H1 (cell line): ENCODE results near the gene EVC2. TPM values are rescaled to one million over a fixed set of nuclear protein-coding genes. Genes with fewer than 3 reads are reported as not detected.

Experiments used
- CTCF ChIA-PET: fragments of 300-600 bp; sonication (Branson Sonifier 250); formaldehyde crosslinking; loops from one replicate; lab custom pipeline; 2021; ENCODE audit not compliant: partially characterized antibody; lab: Charles Lee
- POLR2A ChIA-PET: fragments of 300-600 bp; sonication (Branson Sonifier 250); formaldehyde crosslinking; loops from one replicate; lab custom pipeline; 2021; ENCODE audit warnings: inconsistent platforms; ENCODE audit not compliant: partially characterized antibody; lab: Charles Lee
- DNase-seq, 2 experiments: peaks; one replicate each; pipeline versions ENCODE4 v3.0.0 to v3.0.0-alpha.2; 2010 to 2022; ENCODE audit warnings: low spot score in 2 of 2, low read depth in 1 of 2, mixed read lengths in 1 of 2
- FAIRE-seq: peaks from 2 replicates; lab custom pipeline; 2011; peaks lifted over from hg19 to GRCh38; lab: Jason Lieb, UNC
- H2AFZ ChIP-seq: 2 replicates; pipeline ENCODE4 v1.8.1; 2012; ENCODE audit warnings: low read length, inconsistent platforms
- H2AK5ac ChIP-seq: 2 replicates; pipeline ENCODE4 v1.6.1; 2013; ENCODE audit warnings: low read depth, low read length
- H2BK120ac ChIP-seq: replicated peaks from 2 replicates; pipeline ENCODE3; 2013; ENCODE audit warnings: low read depth, low read length, inconsistent platforms
- H2BK12ac ChIP-seq: 2 replicates; pipeline ENCODE4 v1.6.1; 2013; ENCODE audit warnings: low read depth, low read length
- H2BK15ac ChIP-seq: 2 replicates; pipeline ENCODE4 v1.6.1; 2013; ENCODE audit warnings: low read length
- H2BK20ac ChIP-seq: 2 replicates; pipeline ENCODE4 v1.6.1; 2013; ENCODE audit warnings: low read length
- H2BK5ac ChIP-seq: 2 replicates; pipeline ENCODE4 v1.6.1; 2013; ENCODE audit warnings: low read depth, low read length
- H3K14ac ChIP-seq: 2 replicates; pipeline ENCODE4 v1.6.1; 2013; ENCODE audit warnings: inconsistent platforms; ENCODE audit not compliant: insufficient read length
- H3K18ac ChIP-seq: 2 replicates; pipeline ENCODE4 v1.6.1; 2013; ENCODE audit warnings: low read length; ENCODE audit errors: extremely low read depth
- H3K23ac ChIP-seq: 2 replicates; pipeline ENCODE4 v1.6.1; 2013; ENCODE audit warnings: inconsistent platforms; ENCODE audit not compliant: insufficient read length
- H3K23me2 ChIP-seq: 2 replicates; pipeline ENCODE4 v1.6.1; 2013; ENCODE audit warnings: low read depth, low read length
- H3K27ac ChIP-seq: 2 replicates; pipeline ENCODE4 v1.6.1; 2011; ENCODE audit warnings: low read depth, low read length, inconsistent platforms
- H3K27me3 ChIP-seq, 4 experiments: replicated peaks in 1 of 4; 1 replicate in 1 of 4; 2 replicates in 3 of 4; pipeline versions ENCODE4 v1.6.1 to v1.8.1; 2011 to 2013; ENCODE audit warnings: low read length in 3 of 4, mild to moderate bottlenecking in 3 of 4, inconsistent platforms in 2 of 4, mixed read lengths in 2 of 4, moderate library complexity in 1 of 4; ENCODE audit not compliant: control insufficient read depth in 3 of 4, insufficient read depth in 3 of 4; ENCODE audit errors: extremely low read depth in 1 of 4
- H3K36me3 ChIP-seq, 4 experiments: 2 replicates each; pipeline versions ENCODE4 v1.6.1 to v1.8.1; 2011 to 2013; ENCODE audit warnings: mild to moderate bottlenecking in 4 of 4, low read length in 3 of 4, moderate library complexity in 2 of 4, control low read depth in 1 of 4, inconsistent platforms in 1 of 4; ENCODE audit not compliant: insufficient read depth in 4 of 4, control insufficient read depth in 2 of 4
- H3K4ac ChIP-seq: replicated peaks from 2 replicates; pipeline ENCODE3; 2013; ENCODE audit warnings: low read length, low read depth, mixed read lengths, inconsistent platforms; ENCODE audit not compliant: insufficient read length
- H3K4me1 ChIP-seq, 4 experiments: replicated peaks in 1 of 4; 1 replicate in 1 of 4; 2 replicates in 3 of 4; pipeline versions ENCODE4 v1.6.1 to v1.8.1; 2011 to 2013; ENCODE audit warnings: low read length in 3 of 4, inconsistent platforms in 2 of 4, mixed read lengths in 1 of 4; ENCODE audit not compliant: insufficient read depth in 4 of 4, control insufficient read depth in 3 of 4
- H3K4me2 ChIP-seq, 2 experiments: 2 replicates each; pipeline versions ENCODE4 v1.6.1 to v1.8.1; 2011 to 2013; ENCODE audit warnings: low read depth in 2 of 2, low read length in 2 of 2, control low read depth in 1 of 2, inconsistent platforms in 1 of 2, mild to moderate bottlenecking in 1 of 2; ENCODE audit not compliant: insufficient read depth in 1 of 2
- H3K4me3 ChIP-seq, 4 experiments: fragments of 200-600, 300-600 bp in 1 of 4; sonication (generic), shearing (Covaris generic), sonication (Bioruptor Twin) in 1 of 4; 2 replicates each; pipeline versions ENCODE4 v1.5.1 to v1.8.1; 2011 to 2016; ENCODE audit warnings: low read length in 4 of 4, low read depth in 3 of 4, control low read depth in 2 of 4, inconsistent platforms in 2 of 4, mild to moderate bottlenecking in 2 of 4, mixed read lengths in 1 of 4, moderate library complexity in 1 of 4; ENCODE audit not compliant: insufficient read depth in 2 of 4; ENCODE audit errors: extremely low read depth in 1 of 4
- H3K56ac ChIP-seq: replicated peaks from 2 replicates; pipeline ENCODE3; 2013; ENCODE audit warnings: low read depth, mild to moderate bottlenecking, mixed read lengths, low read length, inconsistent platforms; ENCODE audit not compliant: insufficient read length
- H3K79me1 ChIP-seq: 2 replicates; pipeline ENCODE4 v1.6.1; 2013; ENCODE audit warnings: low read depth, low read length, control low read depth
- H3K79me2 ChIP-seq, 2 experiments: 2 replicates each; pipeline versions ENCODE4 v1.6.1 to v1.8.1; 2012 to 2013; ENCODE audit warnings: low read length in 2 of 2, mild to moderate bottlenecking in 2 of 2, inconsistent platforms in 1 of 2; ENCODE audit not compliant: insufficient read depth in 2 of 2, control insufficient read depth in 1 of 2
- H3K9ac ChIP-seq, 4 experiments: replicated peaks in 1 of 4; 1 replicate in 1 of 4; 2 replicates in 3 of 4; pipeline versions ENCODE4 v1.6.1 to v1.8.1; 2011 to 2013; ENCODE audit warnings: low read depth in 3 of 4, low read length in 3 of 4, control low read depth in 2 of 4, mild to moderate bottlenecking in 2 of 4, moderate library complexity in 2 of 4, inconsistent platforms in 1 of 4; ENCODE audit errors: extremely low read depth in 1 of 4
- H3K9me3 ChIP-seq, 2 experiments: 2 replicates each; pipeline versions ENCODE4 v1.6.1 to v1.8.1; 2012 to 2013; ENCODE audit warnings: mild to moderate bottlenecking in 2 of 2, moderate library complexity in 2 of 2, control low read depth in 1 of 2, inconsistent platforms in 1 of 2, low read depth in 1 of 2, low read length in 1 of 2, mixed read lengths in 1 of 2; ENCODE audit not compliant: insufficient read depth in 2 of 2
- H4K20me1 ChIP-seq, 2 experiments: replicated peaks in 1 of 2; 2 replicates each; pipeline versions ENCODE3 to v1.8.1; 2011 to 2013; ENCODE audit warnings: inconsistent platforms in 2 of 2, low read length in 2 of 2, mild to moderate bottlenecking in 1 of 2; ENCODE audit not compliant: insufficient read depth in 2 of 2, control insufficient read depth in 1 of 2
- H4K5ac ChIP-seq: 2 replicates; pipeline ENCODE4 v1.6.1; 2013; ENCODE audit warnings: low read length, low read depth, mixed read lengths, inconsistent platforms; ENCODE audit not compliant: insufficient read length
- H4K8ac ChIP-seq: 2 replicates; pipeline ENCODE4 v1.8.0; 2013; ENCODE audit warnings: mild to moderate bottlenecking, moderate library complexity, low read length, inconsistent platforms; ENCODE audit not compliant: insufficient read depth; ENCODE audit errors: extremely low read depth
- H4K91ac ChIP-seq: replicated peaks from 2 replicates; pipeline ENCODE3; 2013; ENCODE audit warnings: low read length, mixed read lengths, inconsistent platforms; ENCODE audit not compliant: insufficient read length
- CBX8 ChIP-seq: fragments of 300-800, 300-1000 bp; sonication (generic); IDR thresholded peaks from 2 replicates; pipeline ENCODE4 v1.7.1; 2016; ENCODE audit warnings: low read depth, low read length, borderline replicate concordance
- CTCF ChIP-seq, 3 experiments: IDR thresholded peaks; 1 replicate in 2 of 3; 2 replicates in 1 of 3; pipeline versions ENCODE4 v1.5.1 to v1.6.1; 2011; ENCODE audit warnings: low read length in 3 of 3, mild to moderate bottlenecking in 3 of 3, inconsistent platforms in 2 of 3, low read depth in 1 of 3, moderate library complexity in 1 of 3; ENCODE audit not compliant: insufficient read depth in 1 of 3; ENCODE audit errors: control extremely low read depth in 1 of 3
- EZH2 ChIP-seq: fragments of 200-600 bp; sonication (generic); IDR thresholded peaks from 2 replicates; pipeline ENCODE4 v1.7.1; 2012; ENCODE audit warnings: low read depth, mild to moderate bottlenecking, moderate library complexity, low read length, inconsistent platforms; ENCODE audit not compliant: severe bottlenecking
- RAD21 ChIP-seq, 2 experiments: IDR thresholded peaks in 1 of 2; conservative IDR thresholded peaks in 1 of 2; 2 replicates each; pipeline ENCODE4 v1.6.1; 2011; ENCODE audit warnings: low read depth in 2 of 2, low read length in 2 of 2, improper control_type of control experiment in 1 of 2, inconsistent platforms in 1 of 2, mild to moderate bottlenecking in 1 of 2, moderate library complexity in 1 of 2
- SIX5 ChIP-seq: IDR thresholded peaks from 2 replicates; pipeline ENCODE4 v1.6.1; 2011; ENCODE audit warnings: mild to moderate bottlenecking, low read depth, low read length
- ZNF274 ChIP-seq: IDR thresholded peaks from 2 replicates; pipeline ENCODE4 v1.7.0; 2012; ENCODE audit warnings: low read length, borderline replicate concordance; ENCODE audit errors: extremely low read depth
- WGBS, 2 experiments: shearing (Covaris generic) in 1 of 2; methylation state at CpG; one replicate each; pipeline versions ENCODE4 v1.1.6 to v1.1.7; 2013 to 2015; ENCODE audit warnings: low lambda C conversion rate in 2 of 2, mixed read lengths in 2 of 2, inconsistent platforms in 1 of 2, low coverage in 1 of 2, missing lambda C conversion rate in 1 of 2; ENCODE audit not compliant: insufficient replicate concordance in 2 of 2, insufficient coverage in 1 of 2, insufficient read length in 1 of 2; ENCODE audit errors: extremely low coverage in 1 of 2, missing lambda C conversion rate in 1 of 2; 5-methylcytosine and 5-hydroxymethylcytosine counted together
- polyA plus RNA-seq, 7 experiments: library from polyadenylated mRNA; depleted of rRNA in 3 of 7; stranded (reverse) in 5 of 7; unstranded in 2 of 7; fragments of >200 nt in 5 of 7; fragments of 200-250 nt in 2 of 7; gene quantifications; 1 replicate in 5 of 7; 2 replicates in 1 of 7; 4 replicates in 1 of 7; pipeline versions ENCODE4 v1.2.1 to v1.2.3, GENCODE V29; 2011 to 2013; ENCODE audit warnings: missing spikeins in 2 of 7, mixed read lengths in 2 of 7
- total RNA-seq: library from RNA; stranded (reverse); fragmentation: NEBNext Ultra II Directional; extraction: Animal tissue kit (Norgen Biotek cat#: 25700); gene quantifications from 2 replicates; pipeline ENCODE4 v1.2.1, GENCODE V29; 2021
- TF ChIP-seq, protein P1 (sequence below): IDR thresholded peaks from 2 replicates; pipeline ENCODE4 v1.6.1; 2012; ENCODE audit warnings: low read length, inconsistent platforms

Gene EVC2
- total and polyA plus RNA-seq, 2 of the 8 experiments (the other 6 are each of a cell fraction or from before 2014, with no cell fraction given) = 0.73 to 5.9 TPM

DNA sequence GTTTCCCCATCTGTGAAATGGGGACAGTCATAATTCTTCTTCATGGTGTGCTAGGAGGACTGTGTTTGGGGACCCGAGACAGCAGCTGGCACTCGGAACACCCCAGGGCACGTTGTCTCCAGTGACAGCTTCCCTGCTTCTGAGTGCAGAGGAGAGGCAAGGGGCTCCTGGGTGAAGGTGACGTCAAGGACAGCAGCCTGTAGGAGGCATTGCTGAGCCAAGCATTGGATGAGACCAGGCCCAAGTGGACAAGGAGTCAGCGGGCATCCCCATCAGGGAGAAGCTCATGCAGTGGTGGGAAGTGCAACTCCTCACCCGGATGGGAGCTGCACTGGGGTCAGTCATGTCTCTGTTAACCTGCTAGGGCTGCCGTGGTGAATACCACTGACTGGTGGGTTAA, 48.7 kb upstream of the EVC2 start:
- Histone ChIP-seq H4K20me1 (no peaks in the 10 kb centered on the region), H3K23ac (no peak overlapping the region), H3K9me3 (no peaks in the 10 kb centered on the region), H3K4me2 (no peak overlapping the region), H3K27me3 (no peaks in the 10 kb centered on the region), H4K8ac (no peak overlapping the region), H3K18ac (no peak overlapping the region), H2BK120ac (no peak overlapping the region), H3K9ac (no peak overlapping the region), H3K4me1 (peaks cover 0 to 12% (median 8%) of the 10 kb centered on the region in 4 experiments; a peak in 6 of 7 replicates), H2BK20ac (no peak overlapping the region), H3K23me2 (no peaks in the 10 kb centered on the region; the same call in 1 of the 2 replicates), H3K56ac (no peak overlapping the region), H3K79me1 (no peaks in the 10 kb centered on the region), H2AFZ (no peak overlapping the region), H2BK12ac (no peak overlapping the region), H3K4me3 (no peak overlapping the region), H3K36me3 (peaks cover 2 to 7% (median 4%) of the 10 kb centered on the region in 4 experiments; a peak in 4 of 8 replicates), H3K4ac (no peak overlapping the region), H4K91ac (no peak overlapping the region), H3K14ac (no peak overlapping the region), H2BK15ac (no peak overlapping the region), H4K5ac (no peak overlapping the region), H3K79me2 (no peaks in the 10 kb centered on the region), H3K27ac (no peak overlapping the region), H2BK5ac (no peak overlapping the region), H2AK5ac (no peak overlapping the region)
- 89% methylated on average over 7 of the region's 7 CpGs; no CpG with 5 or more reads in 1 of the 2 experiments for WGBS, 2 experiments
- FAIRE-seq (no peak), DNase-seq (peak in 1 of 2 experiments; percentile 38)
- TF ChIP-seq CBX8 = no peak
- no peak for TF ChIP-seq SIX5
- TF ChIP-seq ZNF274 = no peak
- TF ChIP-seq CTCF (IDR thresholded peaks at IDR 0.05; ENCODE audit: control extremely low read depth in 1 of 3, insufficient read depth in 1 of 3, low read depth in 1 of 3, low read length in 3 of 3) = peak in 2 of 3 experiments; percentile 14 to 33; a peak in 2 of 4 replicates
- peak in 1 of 2 experiments; percentile 11; a peak in 2 of 4 replicates for TF ChIP-seq RAD21 (IDR thresholded peaks at IDR 0.05 in 1 of 2, conservative IDR thresholded peaks at IDR 0.05 in 1 of 2; ENCODE audit: low read depth in 2 of 2, low read length in 2 of 2)
- TF ChIP-seq, protein P1, sequence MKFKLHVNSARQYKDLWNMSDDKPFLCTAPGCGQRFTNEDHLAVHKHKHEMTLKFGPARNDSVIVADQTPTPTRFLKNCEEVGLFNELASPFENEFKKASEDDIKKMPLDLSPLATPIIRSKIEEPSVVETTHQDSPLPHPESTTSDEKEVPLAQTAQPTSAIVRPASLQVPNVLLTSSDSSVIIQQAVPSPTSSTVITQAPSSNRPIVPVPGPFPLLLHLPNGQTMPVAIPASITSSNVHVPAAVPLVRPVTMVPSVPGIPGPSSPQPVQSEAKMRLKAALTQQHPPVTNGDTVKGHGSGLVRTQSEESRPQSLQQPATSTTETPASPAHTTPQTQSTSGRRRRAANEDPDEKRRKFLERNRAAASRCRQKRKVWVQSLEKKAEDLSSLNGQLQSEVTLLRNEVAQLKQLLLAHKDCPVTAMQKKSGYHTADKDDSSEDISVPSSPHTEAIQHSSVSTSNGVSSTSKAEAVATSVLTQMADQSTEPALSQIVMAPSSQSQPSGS = no peak
- no peak for TF ChIP-seq EZH2
- ChIA-PET CTCF (interaction anchor here (0.6 to 1.3 kb wide), 5 partner anchors 22 to 242 kb away, joined by 3 read pairs; no protein-coding TSS in a partner anchor), POLR2A (no interaction called here)
